Liver (tissue), 9 donors: Measurements from ENCODE around the gene HDAC9. TPM values are rescaled to one million over a fixed set of nuclear protein-coding genes. Genes with fewer than 3 reads are reported as not detected.

Experiments
- DNase-seq: peaks from one replicate; pipeline ENCODE4 v3.0.0-alpha.2; 2017; ENCODE audit warnings: low spot score
- H3K27ac ChIP-seq, 2 donors: one replicate each; pipeline ENCODE4 v1.7.0; 2013; ENCODE audit warnings: inconsistent platforms in 2 of 2, low read length in 2 of 2, control low read depth in 1 of 2, low read depth in 1 of 2, mild to moderate bottlenecking in 1 of 2
- H3K27me3 ChIP-seq, 4 donors: one replicate each; pipeline versions ENCODE4 v1.6.1 to v1.7.0; 2013; ENCODE audit warnings: low read length in 3 of 4, inconsistent platforms in 1 of 4, mild to moderate bottlenecking in 1 of 4, moderate library complexity in 1 of 4; ENCODE audit not compliant: control insufficient read depth in 4 of 4, insufficient read depth in 4 of 4
- H3K36me3 ChIP-seq, 4 donors: one replicate each; pipeline versions ENCODE4 v1.6.1 to v1.7.0; 2013; ENCODE audit warnings: low read length in 3 of 4, mild to moderate bottlenecking in 3 of 4, low read depth in 1 of 4, moderate library complexity in 1 of 4; ENCODE audit not compliant: control insufficient read depth in 4 of 4, insufficient read depth in 3 of 4
- H3K4me1 ChIP-seq, 4 donors: one replicate each; pipeline versions ENCODE4 v1.6.1 to v1.7.0; 2013; ENCODE audit warnings: low read length in 3 of 4, mild to moderate bottlenecking in 3 of 4, moderate library complexity in 1 of 4; ENCODE audit not compliant: control insufficient read depth in 4 of 4, insufficient read depth in 4 of 4
- H3K4me3 ChIP-seq, 3 donors: one replicate each; pipeline versions ENCODE4 v1.6.1 to v1.7.0; 2013; ENCODE audit warnings: low read length in 3 of 3, control low read depth in 1 of 3, low read depth in 1 of 3, mild to moderate bottlenecking in 1 of 3
- H3K9ac ChIP-seq, 2 donors: one replicate each; pipeline ENCODE4 v1.7.0; 2013; ENCODE audit warnings: low read length in 2 of 2, mild to moderate bottlenecking in 2 of 2, moderate library complexity in 2 of 2, control low read depth in 1 of 2, low read depth in 1 of 2
- H3K9me3 ChIP-seq, 4 donors: one replicate each; pipeline versions ENCODE4 v1.6.1 to v1.7.0; 2013; ENCODE audit warnings: low read length in 3 of 4; ENCODE audit not compliant: control insufficient read depth in 4 of 4
- EGR1 ChIP-seq, 2 donors: IDR thresholded peaks; 2 replicates each; pipeline ENCODE4 v1.6.1; 2016 to 2018; ENCODE audit warnings: antibody characterized with exemption in 2 of 2, low read depth in 2 of 2
- FOXA1 ChIP-seq: IDR thresholded peaks from 2 replicates; pipeline ENCODE4 v1.6.1; 2016; ENCODE audit warnings: antibody characterized with exemption
- FOXA2 ChIP-seq: IDR thresholded peaks from 2 replicates; pipeline ENCODE4 v1.6.1; 2016; ENCODE audit warnings: antibody characterized with exemption
- GABPA ChIP-seq, 2 donors: IDR thresholded peaks in 1 of 2; conservative IDR thresholded peaks in 1 of 2; 2 replicates each; pipeline ENCODE4 v1.6.1; 2016; ENCODE audit warnings: antibody characterized with exemption in 2 of 2, mild to moderate bottlenecking in 1 of 2, moderate library complexity in 1 of 2
- HNF4A ChIP-seq, 2 donors: conservative IDR thresholded peaks; 2 replicates each; pipeline ENCODE4 v1.6.1; 2016; ENCODE audit warnings: antibody characterized with exemption in 2 of 2, mild to moderate bottlenecking in 2 of 2
- JUND ChIP-seq, 2 donors: IDR thresholded peaks; 2 replicates each; pipeline ENCODE4 v1.6.1; 2016; ENCODE audit warnings: antibody characterized with exemption in 2 of 2
- NR2F2 ChIP-seq: IDR thresholded peaks from 2 replicates; pipeline ENCODE4 v1.6.1; 2016; ENCODE audit warnings: antibody characterized with exemption
- RAD21 ChIP-seq, 2 donors: IDR thresholded peaks; 2 replicates each; pipeline ENCODE4 v1.6.1; 2016; ENCODE audit warnings: antibody characterized with exemption in 2 of 2, mild to moderate bottlenecking in 2 of 2
- RXRA ChIP-seq, 2 donors: IDR thresholded peaks; 2 replicates each; pipeline ENCODE4 v1.6.1; 2017 to 2018; ENCODE audit warnings: antibody characterized with exemption in 2 of 2, mild to moderate bottlenecking in 1 of 2
- SP1 ChIP-seq: IDR thresholded peaks from 2 replicates; pipeline ENCODE4 v1.6.1; 2018; ENCODE audit warnings: antibody characterized with exemption, mild to moderate bottlenecking
- YY1 ChIP-seq: IDR thresholded peaks from 2 replicates; pipeline ENCODE4 v1.6.1; 2016; ENCODE audit warnings: antibody characterized with exemption, mild to moderate bottlenecking
- WGBS: extraction: QIAGEN DNeasy Blood & Tissue Kit; methylation state at CpG from one replicate; pipeline ENCODE4 v1.1.7; 2013; 5-methylcytosine and 5-hydroxymethylcytosine counted together
- polyA plus RNA-seq, 2 donors: library from polyadenylated mRNA; stranded (reverse) in 1 of 2; unstranded in 1 of 2; fragments of 200-250 nt in 1 of 2; fragments of >200 nt in 1 of 2; fragmentation: Nextera tagmentation in 1 of 2; extraction: Ambion mirVana in 1 of 2; gene quantifications; one replicate each; pipeline versions ENCODE4 v1.2.1 to v1.2.3, GENCODE V29; 2013 to 2015
- total RNA-seq, 2 donors: library from RNA; depleted of rRNA; stranded (reverse); fragments of >200 nt; gene quantifications; one replicate each; pipeline ENCODE4 v1.2.3, GENCODE V29; 2014
- TF ChIP-seq, protein P1 (sequence below): IDR thresholded peaks from 2 replicates; pipeline ENCODE4 v1.6.1; 2016; ENCODE audit warnings: antibody characterized with exemption, mild to moderate bottlenecking
- TF ChIP-seq, protein P2 (sequence below): IDR thresholded peaks from 2 replicates; pipeline ENCODE4 v1.6.1; 2016; ENCODE audit warnings: antibody characterized with exemption
- TF ChIP-seq, protein P3 (sequence below): IDR thresholded peaks from 2 replicates; pipeline ENCODE4 v1.6.1; 2016; ENCODE audit warnings: antibody characterized with exemption
- TF ChIP-seq, protein P4 (sequence below): fragments of 150-350 bp; IDR thresholded peaks from 2 replicates; pipeline ENCODE4 v1.5.1; 2017; ENCODE audit warnings: improper control_type of control experiment, low read depth, low read length; ENCODE audit not compliant: missing input control
- TF ChIP-seq, protein P5 (sequence below): IDR thresholded peaks from 2 replicates; pipeline ENCODE4 v1.6.1; 2016; ENCODE audit warnings: antibody characterized with exemption
- donor health status: healthy.
- donor health status: healthy.
- donor health status: healthy.
- donor health status: healthy.
- donor health status: healthy.

HDAC9 gene
- total and polyA plus RNA-seq, 4 donors, result 1.0 to 10.1 (median 2.3) TPM

DNA sequence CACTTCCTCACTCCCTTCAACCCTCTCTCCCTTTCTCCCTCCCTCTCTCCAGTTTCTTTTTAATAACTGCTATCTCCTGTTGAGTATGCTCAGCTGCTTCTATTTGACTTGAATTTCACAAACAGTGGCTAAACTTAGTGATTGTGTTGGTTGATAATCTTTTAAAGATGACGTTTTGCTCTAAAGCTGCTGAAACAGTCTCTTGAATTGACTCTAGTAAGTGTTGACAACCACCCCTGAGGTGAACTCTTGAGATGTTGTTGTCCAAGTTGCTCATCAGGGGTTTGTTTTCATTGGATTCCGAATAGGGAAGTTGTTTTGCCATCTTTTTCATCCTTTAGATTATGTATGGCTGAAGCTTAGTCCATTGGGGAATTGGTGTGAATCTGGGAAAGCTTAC lies 445.7 kb downstream of the HDAC9 start (continued):
- TF ChIP-seq, protein P1, sequence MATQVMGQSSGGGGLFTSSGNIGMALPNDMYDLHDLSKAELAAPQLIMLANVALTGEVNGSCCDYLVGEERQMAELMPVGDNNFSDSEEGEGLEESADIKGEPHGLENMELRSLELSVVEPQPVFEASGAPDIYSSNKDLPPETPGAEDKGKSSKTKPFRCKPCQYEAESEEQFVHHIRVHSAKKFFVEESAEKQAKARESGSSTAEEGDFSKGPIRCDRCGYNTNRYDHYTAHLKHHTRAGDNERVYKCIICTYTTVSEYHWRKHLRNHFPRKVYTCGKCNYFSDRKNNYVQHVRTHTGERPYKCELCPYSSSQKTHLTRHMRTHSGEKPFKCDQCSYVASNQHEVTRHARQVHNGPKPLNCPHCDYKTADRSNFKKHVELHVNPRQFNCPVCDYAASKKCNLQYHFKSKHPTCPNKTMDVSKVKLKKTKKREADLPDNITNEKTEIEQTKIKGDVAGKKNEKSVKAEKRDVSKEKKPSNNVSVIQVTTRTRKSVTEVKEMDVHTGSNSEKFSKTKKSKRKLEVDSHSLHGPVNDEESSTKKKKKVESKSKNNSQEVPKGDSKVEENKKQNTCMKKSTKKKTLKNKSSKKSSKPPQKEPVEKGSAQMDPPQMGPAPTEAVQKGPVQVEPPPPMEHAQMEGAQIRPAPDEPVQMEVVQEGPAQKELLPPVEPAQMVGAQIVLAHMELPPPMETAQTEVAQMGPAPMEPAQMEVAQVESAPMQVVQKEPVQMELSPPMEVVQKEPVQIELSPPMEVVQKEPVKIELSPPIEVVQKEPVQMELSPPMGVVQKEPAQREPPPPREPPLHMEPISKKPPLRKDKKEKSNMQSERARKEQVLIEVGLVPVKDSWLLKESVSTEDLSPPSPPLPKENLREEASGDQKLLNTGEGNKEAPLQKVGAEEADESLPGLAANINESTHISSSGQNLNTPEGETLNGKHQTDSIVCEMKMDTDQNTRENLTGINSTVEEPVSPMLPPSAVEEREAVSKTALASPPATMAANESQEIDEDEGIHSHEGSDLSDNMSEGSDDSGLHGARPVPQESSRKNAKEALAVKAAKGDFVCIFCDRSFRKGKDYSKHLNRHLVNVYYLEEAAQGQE, result no peak

DNA sequence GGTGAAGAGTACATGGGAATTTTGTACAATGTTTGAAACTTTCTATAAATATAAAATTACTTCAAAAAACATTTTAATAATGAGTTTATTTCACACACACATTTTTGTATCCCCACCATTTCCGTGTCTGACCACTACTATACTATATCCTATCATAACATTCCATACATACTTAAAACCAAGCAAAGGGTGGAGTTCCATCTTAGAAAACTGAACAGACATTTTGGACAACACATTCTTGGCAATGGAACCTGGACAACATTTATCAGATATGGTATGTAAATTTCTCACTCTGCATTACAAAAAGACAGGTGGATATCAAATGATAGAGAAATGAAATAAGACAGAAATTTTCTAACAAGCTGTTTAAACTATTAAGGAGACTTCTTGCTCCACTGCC lies 453.0 kb downstream of the HDAC9 start:
- no peak for DNase-seq
- 44% methylated on average over 1 of the region's 1 CpG for WGBS
- H3K9me3 ChIP-seq, result no peaks in the 10 kb centered on the region
- no peak overlapping the region for H3K9ac ChIP-seq
- H3K4me1 ChIP-seq, result no peaks in the 10 kb centered on the region
- no peak overlapping the region for H3K27ac ChIP-seq
- H3K36me3 ChIP-seq, result no peaks in the 10 kb centered on the region
- H3K27me3 ChIP-seq, result no peaks in the 10 kb centered on the region
- H3K4me3 ChIP-seq, result no peak overlapping the region
- TF ChIP-seq EGR1 (IDR thresholded peaks at IDR 0.05; ENCODE audit: low read depth in 2 of 2), result no peak
- no peak for TF ChIP-seq GABPA (IDR thresholded peaks at IDR 0.05 in 1 of 2, conservative IDR thresholded peaks at IDR 0.05 in 1 of 2)
- TF ChIP-seq, protein P1, result no peak
- no peak for TF ChIP-seq RAD21 (IDR thresholded peaks at IDR 0.05)

DNA sequence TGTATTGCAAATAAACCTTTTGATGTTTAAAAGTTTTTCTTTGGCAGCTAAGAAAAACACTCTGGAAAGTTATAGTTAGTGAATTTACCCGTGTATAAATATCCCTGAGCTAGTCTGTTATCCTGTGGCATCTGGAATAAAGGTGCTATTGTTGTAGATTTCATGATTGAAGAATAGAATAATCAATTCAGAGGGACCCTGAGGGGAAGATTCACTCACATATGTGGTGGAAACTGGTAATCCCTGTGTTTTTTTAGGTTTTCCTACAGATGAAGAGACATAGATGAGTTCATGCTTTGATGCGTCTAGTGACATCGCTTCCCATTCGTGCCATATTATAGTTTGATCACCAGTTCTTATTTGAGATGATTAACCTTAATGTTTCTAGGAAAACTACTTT lies 457.3 kb downstream of the HDAC9 start:
- 71% methylated on average over 4 of the region's 4 CpGs for WGBS
- H3K9ac ChIP-seq, result no peak overlapping the region
- H3K4me1 ChIP-seq, result no peaks in the 10 kb centered on the region
- no peaks in the 10 kb centered on the region for H3K27me3 ChIP-seq
- H3K4me3 ChIP-seq, result no peak overlapping the region
- no peaks in the 10 kb centered on the region for H3K9me3 ChIP-seq
- no peaks in the 10 kb centered on the region for H3K36me3 ChIP-seq
- DNase-seq, result no peak
- H3K27ac ChIP-seq, result no peak overlapping the region
- TF ChIP-seq FOXA1 (no peak), FOXA2 (no peak), EGR1 (IDR thresholded peaks at IDR 0.05; ENCODE audit: low read depth in 2 of 2) (no peak), HNF4A (conservative IDR thresholded peaks at IDR 0.05) (no peak), GABPA (IDR thresholded peaks at IDR 0.05 in 1 of 2, conservative IDR thresholded peaks at IDR 0.05 in 1 of 2) (no peak), SP1 (no peak), RXRA (IDR thresholded peaks at IDR 0.05) (no peak), YY1 (no peak), NR2F2 (no peak), JUND (IDR thresholded peaks at IDR 0.05) (no peak)
- TF ChIP-seq, protein P2, sequence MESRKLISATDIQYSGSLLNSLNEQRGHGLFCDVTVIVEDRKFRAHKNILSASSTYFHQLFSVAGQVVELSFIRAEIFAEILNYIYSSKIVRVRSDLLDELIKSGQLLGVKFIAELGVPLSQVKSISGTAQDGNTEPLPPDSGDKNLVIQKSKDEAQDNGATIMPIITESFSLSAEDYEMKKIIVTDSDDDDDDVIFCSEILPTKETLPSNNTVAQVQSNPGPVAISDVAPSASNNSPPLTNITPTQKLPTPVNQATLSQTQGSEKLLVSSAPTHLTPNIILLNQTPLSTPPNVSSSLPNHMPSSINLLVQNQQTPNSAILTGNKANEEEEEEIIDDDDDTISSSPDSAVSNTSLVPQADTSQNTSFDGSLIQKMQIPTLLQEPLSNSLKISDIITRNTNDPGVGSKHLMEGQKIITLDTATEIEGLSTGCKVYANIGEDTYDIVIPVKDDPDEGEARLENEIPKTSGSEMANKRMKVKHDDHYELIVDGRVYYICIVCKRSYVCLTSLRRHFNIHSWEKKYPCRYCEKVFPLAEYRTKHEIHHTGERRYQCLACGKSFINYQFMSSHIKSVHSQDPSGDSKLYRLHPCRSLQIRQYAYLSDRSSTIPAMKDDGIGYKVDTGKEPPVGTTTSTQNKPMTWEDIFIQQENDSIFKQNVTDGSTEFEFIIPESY, result no peak
- TF ChIP-seq, protein P3, sequence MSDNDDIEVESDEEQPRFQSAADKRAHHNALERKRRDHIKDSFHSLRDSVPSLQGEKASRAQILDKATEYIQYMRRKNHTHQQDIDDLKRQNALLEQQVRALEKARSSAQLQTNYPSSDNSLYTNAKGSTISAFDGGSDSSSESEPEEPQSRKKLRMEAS, result no peak
- TF ChIP-seq, protein P4, sequence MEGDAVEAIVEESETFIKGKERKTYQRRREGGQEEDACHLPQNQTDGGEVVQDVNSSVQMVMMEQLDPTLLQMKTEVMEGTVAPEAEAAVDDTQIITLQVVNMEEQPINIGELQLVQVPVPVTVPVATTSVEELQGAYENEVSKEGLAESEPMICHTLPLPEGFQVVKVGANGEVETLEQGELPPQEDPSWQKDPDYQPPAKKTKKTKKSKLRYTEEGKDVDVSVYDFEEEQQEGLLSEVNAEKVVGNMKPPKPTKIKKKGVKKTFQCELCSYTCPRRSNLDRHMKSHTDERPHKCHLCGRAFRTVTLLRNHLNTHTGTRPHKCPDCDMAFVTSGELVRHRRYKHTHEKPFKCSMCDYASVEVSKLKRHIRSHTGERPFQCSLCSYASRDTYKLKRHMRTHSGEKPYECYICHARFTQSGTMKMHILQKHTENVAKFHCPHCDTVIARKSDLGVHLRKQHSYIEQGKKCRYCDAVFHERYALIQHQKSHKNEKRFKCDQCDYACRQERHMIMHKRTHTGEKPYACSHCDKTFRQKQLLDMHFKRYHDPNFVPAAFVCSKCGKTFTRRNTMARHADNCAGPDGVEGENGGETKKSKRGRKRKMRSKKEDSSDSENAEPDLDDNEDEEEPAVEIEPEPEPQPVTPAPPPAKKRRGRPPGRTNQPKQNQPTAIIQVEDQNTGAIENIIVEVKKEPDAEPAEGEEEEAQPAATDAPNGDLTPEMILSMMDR, result no peak
- TF ChIP-seq, protein P5, sequence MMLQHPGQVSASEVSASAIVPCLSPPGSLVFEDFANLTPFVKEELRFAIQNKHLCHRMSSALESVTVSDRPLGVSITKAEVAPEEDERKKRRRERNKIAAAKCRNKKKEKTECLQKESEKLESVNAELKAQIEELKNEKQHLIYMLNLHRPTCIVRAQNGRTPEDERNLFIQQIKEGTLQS, result no peak
